ENCODE measurements around the gene TBCD.
"Not testable (repeated sequence)": the region's sequence is repeated elsewhere in the genome, so short reads cannot be mapped to it uniquely, and the experiment has no call there.

The TBCD gene

DNA sequence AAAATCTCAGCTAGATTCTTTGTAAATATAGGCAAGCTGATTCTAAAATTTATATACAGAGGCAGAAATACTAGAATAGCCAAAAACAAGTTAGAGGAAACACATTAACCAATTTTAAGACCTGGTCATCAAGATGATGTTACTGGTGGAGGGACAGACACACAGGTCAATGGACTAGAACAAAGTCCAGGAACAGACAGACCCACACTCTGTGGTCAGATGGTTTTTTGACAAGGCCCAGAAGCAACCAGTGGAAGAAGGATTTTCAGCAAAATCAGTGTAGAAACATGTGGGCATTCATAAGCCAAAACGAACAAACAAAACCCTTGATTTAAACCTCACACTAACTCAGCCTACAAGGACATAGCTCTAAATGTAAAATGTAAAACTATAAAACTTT, 227.9 kb downstream of the TBCD start:
- DNase-seq: no peak
- TF ChIP-seq CTCF (IDR thresholded peaks at IDR 0.05; ENCODE audit: low read depth, low read length): no peak
- H3K4me1 ChIP-seq: no peaks in the 10 kb centered on the region
- H3K9me3 ChIP-seq: no peaks in the 10 kb centered on the region
- H3K27me3 ChIP-seq: no peaks in the 10 kb centered on the region
- H3K36me3 ChIP-seq: no peaks in the 10 kb centered on the region
- no peak overlapping the region for H3K4me3 ChIP-seq (ENCODE audit: low read depth, low read length)

- no peak for DNase-seq
- Histone ChIP-seq H3K4me1 (no peaks in the 10 kb centered on the region), H3K9me3 (no peaks in the 10 kb centered on the region), H3K36me3 (no peaks in the 10 kb centered on the region), H3K27me3 (no peaks in the 10 kb centered on the region), H3K4me3 (ENCODE audit: low read depth, low read length) (no peak overlapping the region)
- no peak for TF ChIP-seq CTCF (IDR thresholded peaks at IDR 0.05; ENCODE audit: low read depth, low read length)
Measured at GRCh38 chr17:82980632-82981031, 228.8 kb downstream of the TBCD start.

DNA sequence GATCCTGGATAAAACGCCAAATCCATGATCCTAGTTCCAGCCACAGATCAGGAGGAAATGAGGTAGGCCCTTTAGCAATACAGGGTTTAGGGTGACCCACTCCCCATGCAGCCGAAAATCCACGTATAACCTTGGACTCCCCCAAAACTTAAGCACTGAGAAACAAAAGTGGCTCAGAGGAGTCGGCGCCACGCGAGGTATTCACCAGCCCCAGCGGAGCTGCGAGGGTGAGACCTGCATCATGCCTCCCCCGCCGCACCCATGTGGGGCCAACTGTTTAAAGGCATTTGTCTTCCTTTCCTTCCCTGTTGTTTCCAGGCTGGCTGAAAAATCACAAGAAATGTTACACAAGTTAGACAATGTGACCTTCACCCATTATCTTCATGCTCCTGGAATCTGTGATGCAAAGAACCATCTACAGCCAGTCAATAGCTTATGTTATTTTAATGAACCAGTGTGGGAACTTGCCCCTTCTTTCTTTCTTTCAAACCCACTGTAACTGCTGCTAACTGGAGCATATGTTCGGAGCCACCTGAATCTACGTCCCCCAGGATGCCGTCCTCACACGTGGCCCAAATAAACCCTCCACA, 229.4 kb downstream of the TBCD start:
- Histone ChIP-seq H3K36me3 (no peaks in the 10 kb centered on the region), H3K4me1 (no peaks in the 10 kb centered on the region), H3K9me3 (no peaks in the 10 kb centered on the region), H3K4me3 (ENCODE audit: low read depth, low read length) (no peak overlapping the region), H3K27me3 (no peaks in the 10 kb centered on the region)
- TF ChIP-seq CTCF (IDR thresholded peaks at IDR 0.05; ENCODE audit: low read depth, low read length): no peak
- DNase-seq: no peak

GRCh38 chr17:82983510-82984248, 231.8 kb downstream of the TBCD start:
- Histone ChIP-seq H3K4me1 (no peaks in the 10 kb centered on the region), H3K4me3 (ENCODE audit: low read depth, low read length) (no peak overlapping the region), H3K36me3 (no peaks in the 10 kb centered on the region), H3K9me3 (no peaks in the 10 kb centered on the region), H3K27me3 (no peaks in the 10 kb centered on the region)
- DNase-seq: no peak
- no peak for TF ChIP-seq CTCF (IDR thresholded peaks at IDR 0.05; ENCODE audit: low read depth, low read length)

DNA sequence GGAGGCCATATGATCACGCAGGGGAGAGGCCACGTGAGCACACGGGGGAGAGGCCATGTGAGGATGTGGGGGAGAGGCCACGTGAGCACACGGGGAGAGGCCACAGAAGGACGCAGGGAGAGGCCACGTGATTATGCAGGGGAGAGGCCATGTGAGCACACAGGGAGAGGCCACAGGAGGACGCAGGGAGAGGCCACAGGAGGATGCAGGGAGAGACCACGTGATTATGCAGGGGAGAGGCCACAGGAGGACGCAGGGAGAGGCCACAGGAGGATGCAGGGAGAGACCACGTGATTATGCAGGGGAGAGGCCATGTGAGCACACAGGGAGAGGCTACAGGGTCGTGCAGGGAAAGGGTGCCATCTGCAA, 232.4 kb downstream of the TBCD start:
- not testable (repeated sequence) for H3K27me3 ChIP-seq; H3K36me3 ChIP-seq; DNase-seq; H3K4me3 ChIP-seq (ENCODE audit: low read depth, low read length); H3K4me1 ChIP-seq; H3K9me3 ChIP-seq

DNA sequence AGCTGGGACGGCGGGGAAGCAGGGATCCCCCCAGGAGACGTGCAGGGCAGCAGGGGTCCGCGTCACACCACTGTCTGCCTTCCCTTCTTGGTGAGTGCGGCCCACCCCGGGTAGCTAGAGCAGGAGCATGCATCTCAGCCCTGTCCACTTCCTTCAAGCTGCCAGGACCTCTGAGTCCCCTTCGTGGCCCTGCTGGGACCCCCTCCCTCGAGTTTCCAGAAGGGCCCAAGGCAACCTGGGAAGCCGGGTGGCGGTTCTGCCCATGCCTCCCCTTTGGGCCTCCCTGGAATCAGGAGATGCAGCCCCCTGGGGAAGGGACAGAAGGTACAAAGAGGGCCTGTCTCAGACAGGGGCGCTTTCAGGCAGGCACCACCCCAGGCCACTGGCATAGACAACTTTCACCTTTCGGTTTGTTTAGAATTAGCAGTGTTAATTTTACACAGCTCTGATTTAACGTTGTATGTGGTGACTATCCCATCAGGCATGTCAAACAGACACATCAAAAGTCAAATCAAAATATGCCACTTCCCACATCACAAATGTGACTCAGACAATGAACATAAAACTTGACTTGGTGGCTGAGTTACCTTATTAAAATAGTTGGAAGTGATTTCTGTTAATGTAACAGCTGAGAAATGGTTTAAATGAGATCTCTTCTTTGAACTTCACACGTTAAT, 233.0 kb downstream of the TBCD start:
- Histone ChIP-seq H3K4me3 (ENCODE audit: low read depth, low read length) (no peak overlapping the region), H3K9me3 (no peaks in the 10 kb centered on the region), H3K36me3 (no peaks in the 10 kb centered on the region), H3K27me3 (no peaks in the 10 kb centered on the region), H3K4me1 (no peaks in the 10 kb centered on the region)
- no peak for TF ChIP-seq CTCF (IDR thresholded peaks at IDR 0.05; ENCODE audit: low read depth, low read length)
- DNase-seq: no peak
